HG03432 (cell line): ENCODE data around the gene OMG.
"Not testable (repeated sequence)": the region's sequence is repeated elsewhere in the genome, so short reads cannot be mapped to it uniquely, and the experiment has no call there.

ENCODE experiments used
- ATAC-seq: cut with Tn5 transposase; IDR thresholded peaks from one replicate; pipeline ENCODE4 v1.9.1; 2021; ENCODE audit warnings: mild to moderate bottlenecking, moderate library complexity; ENCODE audit not compliant: unreplicated experiment

OMG gene

GRCh38 chr17:31266042-31266441 is 31.0 kb downstream of the OMG start:
- ATAC-seq, result no peak

GRCh38 chr17:31262923-31263322 is 34.1 kb downstream of the OMG start:
- ATAC-seq, result not testable (repeated sequence)

- no peak for ATAC-seq
These were observed 35.4 kb downstream of the OMG start for GRCh38 chr17:31261601-31262000.

- ATAC-seq, result no peak
These were observed 36.9 kb downstream of the OMG start for GRCh38 chr17:31260151-31260550.

GRCh38 chr17:31256936-31257335 is 40.1 kb downstream of the OMG start:
- ATAC-seq, result no peak

GRCh38 chr17:31254654-31255053 is 42.4 kb downstream of the OMG start:
- no peak for ATAC-seq

- no peak for ATAC-seq
These were observed 44.3 kb downstream of the OMG start for GRCh38 chr17:31252741-31253140.

- ATAC-seq, result no peak
These were observed 45.1 kb downstream of the OMG start for GRCh38 chr17:31251970-31252328.

GRCh38 chr17:31251105-31251969 is 45.7 kb downstream of the OMG start:
- ATAC-seq, result no peak

- peak; percentile 45 for ATAC-seq
These were observed 46.8 kb downstream of the OMG start for GRCh38 chr17:31250229-31250628.

GRCh38 chr17:31249835-31250141 is 47.3 kb downstream of the OMG start:
- ATAC-seq, result no peak

GRCh38 chr17:31248986-31249834 is 47.8 kb downstream of the OMG start:
- ATAC-seq, result no peak
